H1 (cell line): ENCODE results near the gene MZF1. TPM values are rescaled to one million over a fixed set of nuclear protein-coding genes. Genes with fewer than 3 reads are reported as not detected.
A peak's percentile ranks its signal among the peaks of the same experiment; 100 is the strongest.

ENCODE experiments used
- CEBPB ChIP-seq: IDR thresholded peaks from 2 replicates; pipeline ENCODE4 v1.6.1; 2012; ENCODE audit warnings: low read depth, low read length
- EGR1 ChIP-seq: IDR thresholded peaks from 2 replicates; pipeline ENCODE4 v1.6.1; 2011; ENCODE audit warnings: low read depth, low read length, borderline replicate concordance
- SAP30 ChIP-seq: fragments of 300-600 bp; sonication (generic); IDR thresholded peaks from 2 replicates; pipeline ENCODE4 v1.7.1; 2012; ENCODE audit warnings: low read length, moderate library complexity, mild to moderate bottlenecking, inconsistent platforms; ENCODE audit not compliant: insufficient read depth, insufficient replicate concordance
- SIN3A ChIP-seq, 2 experiments: IDR thresholded peaks in 1 of 2; conservative IDR thresholded peaks in 1 of 2; 2 replicates each; pipeline ENCODE4 v1.6.1; 2011 to 2012; ENCODE audit warnings: low read length in 2 of 2, improper control_type of control experiment in 1 of 2, low read depth in 1 of 2, mild to moderate bottlenecking in 1 of 2
- SP4 ChIP-seq: IDR thresholded peaks from 2 replicates; pipeline ENCODE4 v1.6.1; 2012; ENCODE audit warnings: low read length, inconsistent platforms
- polyA plus RNA-seq, 7 experiments: library from polyadenylated mRNA; depleted of rRNA in 3 of 7; stranded (reverse) in 5 of 7; unstranded in 2 of 7; fragments of >200 nt in 5 of 7; fragments of 200-250 nt in 2 of 7; gene quantifications; 1 replicate in 5 of 7; 2 replicates in 1 of 7; 4 replicates in 1 of 7; pipeline versions ENCODE4 v1.2.1 to v1.2.3, GENCODE V29; 2011 to 2013; ENCODE audit warnings: missing spikeins in 2 of 7, mixed read lengths in 2 of 7
- total RNA-seq: library from RNA; stranded (reverse); fragmentation: NEBNext Ultra II Directional; extraction: Animal tissue kit (Norgen Biotek cat#: 25700); gene quantifications from 2 replicates; pipeline ENCODE4 v1.2.1, GENCODE V29; 2021
- TF ChIP-seq, protein P1 (sequence below): IDR thresholded peaks from 2 replicates; pipeline ENCODE4 v1.6.1; 2012; ENCODE audit warnings: inconsistent platforms

The MZF1 gene
- total and polyA plus RNA-seq, 2 of the 8 experiments (the other 6 are each of a cell fraction or from before 2014, with no cell fraction given) = 15.2 to 25.0 TPM

DNA sequence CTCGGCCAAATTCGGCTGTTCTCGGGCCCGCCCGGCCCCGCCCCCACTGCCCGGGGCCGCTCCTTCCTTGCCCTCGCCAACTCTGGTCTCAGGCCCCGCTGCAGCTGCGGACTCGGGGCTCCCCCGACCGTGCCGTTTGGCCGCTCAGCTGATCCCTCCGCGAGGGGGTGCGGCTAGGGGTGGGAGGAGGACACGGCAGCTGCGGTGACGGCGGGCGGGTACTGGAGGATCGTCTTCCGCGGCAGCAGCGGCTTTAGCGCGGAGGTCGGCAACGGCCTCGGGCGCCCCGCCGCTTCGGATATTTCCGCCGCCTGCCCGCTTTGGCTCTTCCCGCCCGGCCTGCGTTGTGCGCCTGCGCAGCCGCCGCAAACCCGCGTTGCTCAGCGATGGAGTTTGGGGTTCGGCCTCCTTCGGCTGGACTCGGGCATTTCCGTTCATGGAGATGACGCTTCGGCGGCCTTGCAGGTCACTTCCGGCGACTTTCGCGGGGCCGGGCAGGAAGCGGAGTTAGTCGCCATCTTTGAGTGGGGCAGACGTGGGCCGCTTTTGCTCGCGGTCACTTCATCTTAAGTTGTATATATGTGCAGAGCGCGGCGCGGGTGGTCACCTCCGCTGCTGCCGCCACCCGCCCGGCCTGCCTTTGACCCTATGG is 14.4 kb downstream of the MZF1 start (continued):
- TF ChIP-seq SIN3A (conservative IDR thresholded peaks at IDR 0.05 in 1 of 2, IDR thresholded peaks at IDR 0.05 in 1 of 2; ENCODE audit: low read depth in 1 of 2, low read length in 2 of 2) = no peak; a peak in 1 of 4 replicates
- no peak for TF ChIP-seq SAP30
- no peak for TF ChIP-seq CEBPB
- TF ChIP-seq SP4 = peak; percentile 49; the same call in 1 of the 2 replicates
- no peak for TF ChIP-seq EGR1
- TF ChIP-seq, protein P1, sequence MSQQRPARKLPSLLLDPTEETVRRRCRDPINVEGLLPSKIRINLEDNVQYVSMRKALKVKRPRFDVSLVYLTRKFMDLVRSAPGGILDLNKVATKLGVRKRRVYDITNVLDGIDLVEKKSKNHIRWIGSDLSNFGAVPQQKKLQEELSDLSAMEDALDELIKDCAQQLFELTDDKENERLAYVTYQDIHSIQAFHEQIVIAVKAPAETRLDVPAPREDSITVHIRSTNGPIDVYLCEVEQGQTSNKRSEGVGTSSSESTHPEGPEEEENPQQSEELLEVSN = peak; percentile 79
- TF ChIP-seq, all 59 proteins: peak for 11
